Astrocyte (in vitro differentiated cells and primary cell): ENCODE results near the gene CNTN2. TPM values are rescaled to one million over a fixed set of nuclear protein-coding genes. Genes with fewer than 3 reads are reported as not detected.
A peak's percentile ranks its signal among the peaks of the same experiment; 100 is the strongest.

Source experiments
- DNase-seq: peaks from one replicate; pipeline ENCODE4 v3.0.0-alpha.2; 2010; ENCODE audit warnings: low read depth
- FAIRE-seq: peaks from 2 replicates; lab custom pipeline; 2011; peaks lifted over from hg19 to GRCh38; lab: Jason Lieb, UNC
- H2AFZ ChIP-seq: 2 replicates; pipeline ENCODE4 v1.6.0; 2012; ENCODE audit warnings: low read depth, low read length, inconsistent platforms
- H3K27ac ChIP-seq: 2 replicates; pipeline ENCODE4 v1.5.1; 2011; ENCODE audit warnings: low read depth, low read length, inconsistent platforms
- H3K27me3 ChIP-seq: 2 replicates; pipeline ENCODE4 v1.6.0; 2011; ENCODE audit warnings: low read length, inconsistent platforms; ENCODE audit not compliant: insufficient read depth
- H3K36me3 ChIP-seq: 2 replicates; pipeline ENCODE4 v1.5.1; 2011; ENCODE audit warnings: low read length, inconsistent platforms; ENCODE audit not compliant: insufficient read depth
- H3K4me1 ChIP-seq: 2 replicates; pipeline ENCODE4 v1.5.1; 2011; ENCODE audit warnings: low read length, inconsistent platforms; ENCODE audit not compliant: insufficient read depth
- H3K4me2 ChIP-seq: 2 replicates; pipeline ENCODE4 v1.6.0; 2012; ENCODE audit warnings: low read length, inconsistent platforms
- H3K4me3 ChIP-seq: 2 replicates; pipeline ENCODE4 v1.5.1; 2011; ENCODE audit warnings: low read depth, mild to moderate bottlenecking, low read length, inconsistent platforms; ENCODE audit not compliant: insufficient read depth
- H3K79me2 ChIP-seq: 2 replicates; pipeline ENCODE4 v1.6.0; 2012; ENCODE audit warnings: mild to moderate bottlenecking, low read length, inconsistent platforms; ENCODE audit not compliant: insufficient read depth
- H3K9ac ChIP-seq: 2 replicates; pipeline ENCODE4 v1.6.0; 2012; ENCODE audit warnings: mild to moderate bottlenecking, low read length, inconsistent platforms
- H3K9me3 ChIP-seq: 2 replicates; pipeline ENCODE4 v1.5.1; 2012; ENCODE audit warnings: low read depth, mild to moderate bottlenecking, low read length, inconsistent platforms; ENCODE audit not compliant: insufficient read depth
- H4K20me1 ChIP-seq: 2 replicates; pipeline ENCODE4 v1.6.0; 2012; ENCODE audit warnings: low read length, inconsistent platforms; ENCODE audit not compliant: insufficient read depth
- H3K27ac Mint-ChIP-seq: one replicate; pipeline ENCODE4 v1.8.0; 2021; ENCODE audit warnings: mild to moderate bottlenecking, mixed read lengths; ENCODE audit not compliant: unreplicated experiment
- H3K27me3 Mint-ChIP-seq: one replicate; pipeline ENCODE4 v1.8.0; 2021; ENCODE audit warnings: low read depth, mixed read lengths; ENCODE audit not compliant: unreplicated experiment
- H3K36me3 Mint-ChIP-seq: one replicate; pipeline ENCODE4 v1.8.0; 2021; ENCODE audit warnings: low read depth, mixed read lengths; ENCODE audit not compliant: unreplicated experiment
- H3K4me1 Mint-ChIP-seq: one replicate; pipeline ENCODE4 v1.8.0; 2021; ENCODE audit warnings: low read depth, mixed read lengths; ENCODE audit not compliant: unreplicated experiment
- H3K4me3 Mint-ChIP-seq: one replicate; pipeline ENCODE4 v1.8.0; 2021; ENCODE audit warnings: mild to moderate bottlenecking, moderate library complexity, mixed read lengths; ENCODE audit not compliant: unreplicated experiment
- H3K9me3 Mint-ChIP-seq: one replicate; pipeline ENCODE4 v1.8.0; 2021; ENCODE audit warnings: mild to moderate bottlenecking, mixed read lengths; ENCODE audit not compliant: unreplicated experiment
- CTCF ChIP-seq: IDR thresholded peaks from 2 replicates; pipeline ENCODE4 v1.5.1; 2011; ENCODE audit warnings: low read depth, mild to moderate bottlenecking, inconsistent platforms, low read length, moderate library complexity; ENCODE audit not compliant: insufficient read depth
- EZH2 ChIP-seq: IDR thresholded peaks from 2 replicates; pipeline ENCODE4 v1.6.1; 2012; ENCODE audit warnings: mild to moderate bottlenecking, low read length, inconsistent platforms; ENCODE audit not compliant: insufficient read depth
- total RNA-seq: library from RNA; stranded (reverse); gene quantifications from 2 replicates; pipeline ENCODE4 v1.2.1, GENCODE V29; 2021

CNTN2 gene
- total RNA-seq, 1 donor from 2014 or later, result 0.23 TPM

- Mint-ChIP-seq H3K27ac (no peak overlapping the region), H3K36me3 (peaks cover 4% of the 10 kb centered on the region), H3K4me1 (peaks cover 23% of the 10 kb centered on the region), H3K9me3 (no peaks in the 10 kb centered on the region), H3K27me3 (peaks cover 35% of the 10 kb centered on the region), H3K4me3 (no peak overlapping the region)
- no peak for TF ChIP-seq CTCF
- TF ChIP-seq EZH2, result no peak
- no peak overlapping the region for H3K9ac ChIP-seq
- H3K9me3 ChIP-seq, result no peaks in the 10 kb centered on the region
- no peaks in the 10 kb centered on the region for H3K79me2 ChIP-seq
- no peaks in the 10 kb centered on the region for H3K36me3 ChIP-seq
- no peak overlapping the region for H3K27ac ChIP-seq
- no peak overlapping the region for H3K4me3 ChIP-seq
- no peak for FAIRE-seq
- no peak overlapping the region for H3K4me2 ChIP-seq
- no peak for DNase-seq
- H2AFZ ChIP-seq, result no peak overlapping the region
- peaks cover 4% of the 10 kb centered on the region for H3K4me1 ChIP-seq
- H3K27me3 ChIP-seq, result no peaks in the 10 kb centered on the region
- H4K20me1 ChIP-seq, result no peaks in the 10 kb centered on the region
Measured at GRCh38 chr1:205008896-205009295, 34.1 kb upstream of the CNTN2 start.

- Histone ChIP-seq H3K9ac (no peak overlapping the region), H3K79me2 (no peaks in the 10 kb centered on the region), H3K27me3 (no peaks in the 10 kb centered on the region), H3K27ac (no peak overlapping the region), H3K4me2 (no peak overlapping the region), H4K20me1 (no peaks in the 10 kb centered on the region), H3K36me3 (no peaks in the 10 kb centered on the region), H3K4me1 (peaks cover 6% of the 10 kb centered on the region), H3K9me3 (no peaks in the 10 kb centered on the region), H3K4me3 (no peak overlapping the region), H2AFZ (no peak overlapping the region)
- peaks cover 39% of the 10 kb centered on the region for H3K27me3 Mint-ChIP-seq
- no peak for DNase-seq
- TF ChIP-seq EZH2 (no peak), CTCF (no peak)
- no peak for FAIRE-seq
- H3K4me1 Mint-ChIP-seq, result peaks cover 24% of the 10 kb centered on the region
- H3K27ac Mint-ChIP-seq, result no peak overlapping the region
- H3K4me3 Mint-ChIP-seq, result no peak overlapping the region
- H3K36me3 Mint-ChIP-seq, result peaks cover 4% of the 10 kb centered on the region
- H3K9me3 Mint-ChIP-seq, result no peaks in the 10 kb centered on the region
Measured at GRCh38 chr1:205009670-205010069, 33.3 kb upstream of the CNTN2 start.

GRCh38 chr1:205012391-205013140 lies 30.4 kb upstream of the CNTN2 start:
- peaks cover 41% of the 10 kb centered on the region for H3K27me3 Mint-ChIP-seq
- Histone ChIP-seq H2AFZ (no peak overlapping the region), H3K4me1 (peaks cover 6% of the 10 kb centered on the region), H3K27me3 (no peaks in the 10 kb centered on the region), H3K4me3 (no peak overlapping the region), H3K4me2 (no peak overlapping the region), H3K27ac (no peak overlapping the region), H3K9ac (no peak overlapping the region), H4K20me1 (no peaks in the 10 kb centered on the region), H3K79me2 (no peaks in the 10 kb centered on the region), H3K36me3 (no peaks in the 10 kb centered on the region), H3K9me3 (no peaks in the 10 kb centered on the region)
- peaks cover 7% of the 10 kb centered on the region for H3K36me3 Mint-ChIP-seq
- no peak for FAIRE-seq
- H3K4me3 Mint-ChIP-seq, result peak overlapping the region; percentile 40
- DNase-seq, result no peak
- H3K9me3 Mint-ChIP-seq, result no peaks in the 10 kb centered on the region
- H3K27ac Mint-ChIP-seq, result no peak overlapping the region
- TF ChIP-seq CTCF (no peak), EZH2 (no peak)
- peaks cover 24% of the 10 kb centered on the region for H3K4me1 Mint-ChIP-seq
